Epithelial cell of esophagus (primary cell): ENCODE results near the gene HOXD13.

Experiments
- DNase-seq: peaks from one replicate; pipeline ENCODE4 v3.0.0; 2010; ENCODE audit warnings: low read depth
- H3K4me3 ChIP-seq: 2 replicates; pipeline ENCODE4 v1.5.1; 2011; ENCODE audit warnings: mild to moderate bottlenecking, low read length, control low read depth
- CTCF ChIP-seq: IDR thresholded peaks from 2 replicates; pipeline ENCODE4 v1.5.1; 2011; ENCODE audit warnings: low read depth, mild to moderate bottlenecking, low read length, control low read depth, inconsistent platforms; ENCODE audit not compliant: insufficient read depth; ENCODE audit errors: missing control alignments

Gene HOXD13

GRCh38 chr2:176134035-176134434 is 41.5 kb downstream of the HOXD13 start:
- no peak for DNase-seq

DNA sequence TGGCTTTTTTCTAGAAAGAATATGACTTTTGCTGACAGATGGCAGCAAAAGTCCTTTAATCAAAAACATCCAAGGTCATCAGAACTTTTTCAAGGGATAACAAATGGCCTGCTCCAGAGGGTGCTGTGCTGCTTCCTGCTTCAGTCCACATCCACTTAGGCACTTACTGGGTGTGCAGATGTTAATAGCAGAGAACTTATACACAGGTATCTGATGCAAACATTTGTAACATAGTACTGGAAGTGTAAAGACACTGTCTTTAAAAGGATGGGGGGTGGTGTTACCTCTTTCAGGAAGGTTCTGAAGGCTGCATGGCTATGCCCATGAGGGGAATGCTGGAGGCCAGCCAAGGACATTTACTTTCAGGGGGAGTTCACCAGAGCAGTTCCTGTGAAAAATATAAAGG is 42.5 kb downstream of the HOXD13 start:
- DNase-seq: no peak
- no peak for TF ChIP-seq CTCF
- no peak overlapping the region for H3K4me3 ChIP-seq

More at GRCh38 chr2:176134035-176134434, 41.5 kb downstream of the HOXD13 start:
- H3K4me3 ChIP-seq: no peak overlapping the region
- TF ChIP-seq CTCF: no peak

- H3K4me3 ChIP-seq: no peak overlapping the region
- TF ChIP-seq CTCF: no peak
- peak; percentile 14 for DNase-seq
Observed at GRCh38 chr2:176136374-176137251, 44.1 kb downstream of the HOXD13 start.

GRCh38 chr2:176137252-176137580 is 44.7 kb downstream of the HOXD13 start:
- no peak for TF ChIP-seq CTCF
- DNase-seq: no peak
- no peak overlapping the region for H3K4me3 ChIP-seq

DNA sequence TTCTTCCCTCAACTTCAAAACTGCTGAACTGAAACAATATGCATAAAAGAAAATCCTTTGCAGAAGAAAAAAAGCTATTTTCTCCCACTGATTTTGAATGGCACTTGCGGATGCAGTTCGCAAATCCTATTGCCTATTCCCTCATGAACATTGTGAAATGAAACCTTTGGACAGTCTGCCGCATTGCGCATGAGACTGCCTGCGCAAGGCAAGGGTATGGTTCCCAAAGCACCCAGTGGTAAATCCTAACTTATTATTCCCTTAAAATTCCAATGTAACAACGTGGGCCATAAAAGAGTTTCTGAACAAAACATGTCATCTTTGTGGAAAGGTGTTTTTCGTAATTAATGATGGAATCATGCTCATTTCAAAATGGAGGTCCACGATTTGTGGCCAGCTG is 45.4 kb downstream of the HOXD13 start:
- no peak overlapping the region for H3K4me3 ChIP-seq
- no peak for TF ChIP-seq CTCF
- DNase-seq: no peak

DNA sequence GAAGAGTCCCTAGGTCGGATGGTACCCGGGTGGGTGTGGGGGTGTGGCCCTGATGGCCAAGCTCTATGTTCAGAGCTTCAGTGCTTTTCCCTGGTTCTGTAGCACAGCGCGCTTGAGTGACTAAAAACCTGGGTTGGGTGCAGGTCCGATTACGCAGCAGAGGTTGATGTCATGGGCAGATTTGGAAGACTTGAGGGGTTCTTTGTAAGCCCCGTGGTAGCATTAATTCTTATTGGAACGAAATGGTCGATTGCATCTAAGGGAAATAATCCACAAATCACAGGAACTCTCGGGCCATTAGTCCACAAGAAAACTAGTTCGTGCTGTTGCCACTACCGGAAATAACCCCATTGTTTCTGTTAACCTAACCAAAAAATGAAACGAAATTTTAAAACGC is 46.0 kb downstream of the HOXD13 start:
- no peak for TF ChIP-seq CTCF
- no peak overlapping the region for H3K4me3 ChIP-seq
- DNase-seq: no peak

DNA sequence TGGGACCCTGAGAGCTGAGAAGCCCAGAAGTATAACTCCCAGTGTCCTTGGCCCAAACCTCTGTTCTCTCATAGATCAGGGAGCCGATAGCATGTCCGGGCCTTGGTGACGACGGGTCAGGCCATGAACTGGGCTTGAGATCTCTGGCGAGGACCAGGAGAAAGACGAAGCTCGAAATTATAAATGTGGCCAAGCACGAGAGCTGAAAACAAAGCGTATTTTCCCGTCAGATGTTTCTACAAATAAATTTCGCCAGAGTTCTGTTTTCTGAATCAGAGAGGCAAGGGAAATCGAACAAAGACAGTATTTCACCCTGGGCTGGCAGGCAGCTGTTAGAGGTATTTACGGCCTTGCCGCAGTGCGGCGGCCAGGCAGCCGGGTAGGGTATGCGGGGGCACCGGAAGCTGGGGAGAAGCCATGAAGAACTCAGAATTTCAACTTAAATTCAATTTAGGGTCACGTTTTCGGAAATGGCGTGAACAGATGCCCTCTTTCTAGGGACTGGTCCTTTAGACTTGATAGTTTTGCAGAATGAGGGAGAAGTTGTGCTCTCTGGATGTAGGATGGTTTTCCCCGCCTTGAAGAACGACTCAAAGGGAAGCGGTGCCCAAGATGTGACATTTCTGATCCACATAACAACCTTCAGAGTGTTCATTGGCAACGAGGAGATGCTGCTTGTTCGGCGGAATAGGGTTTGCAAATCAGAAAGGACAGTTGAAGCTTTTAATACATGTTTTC is 46.6 kb downstream of the HOXD13 start:
- no peak for TF ChIP-seq CTCF
- H3K4me3 ChIP-seq: no peak overlapping the region
- no peak for DNase-seq
